ENCODE data around the gene URI1.
"Not testable (repeated sequence)": the region's sequence is repeated elsewhere in the genome, so short reads cannot be mapped to it uniquely, and the experiment has no call there.

URI1 gene

GRCh38 chr19:29942404-29943261, 594 bp downstream of the URI1 start:
- peak; percentile 43 to 66 for DNase-seq (ENCODE audit: low read depth in 2 of 2)

- no peak for DNase-seq (ENCODE audit: low read depth in 2 of 2)
Measured at GRCh38 chr19:29943615-29944014, 1.6 kb downstream of the URI1 start.

GRCh38 chr19:29944390-29945012, 2.5 kb downstream of the URI1 start:
- no peak for DNase-seq (ENCODE audit: low read depth in 2 of 2)

- no peak for DNase-seq (ENCODE audit: low read depth in 2 of 2)
Measured at GRCh38 chr19:29945017-29945416, 3.0 kb downstream of the URI1 start.

- no peak for DNase-seq (ENCODE audit: low read depth in 2 of 2)
Measured at GRCh38 chr19:29945433-29945832, 3.4 kb downstream of the URI1 start.

GRCh38 chr19:29946645-29947044, 4.6 kb downstream of the URI1 start:
- no peak for DNase-seq (ENCODE audit: low read depth in 2 of 2)

- no peak for DNase-seq (ENCODE audit: low read depth in 2 of 2)
Measured at GRCh38 chr19:29947871-29948270, 5.8 kb downstream of the URI1 start.

GRCh38 chr19:29948759-29949470, 6.9 kb downstream of the URI1 start:
- not testable (repeated sequence) for DNase-seq (ENCODE audit: low read depth in 2 of 2)

- no peak for DNase-seq (ENCODE audit: low read depth in 2 of 2)
Measured at GRCh38 chr19:29952177-29952576, 10.1 kb downstream of the URI1 start.

GRCh38 chr19:29952646-29953045, 10.6 kb downstream of the URI1 start:
- DNase-seq (ENCODE audit: low read depth in 2 of 2) = no peak

- DNase-seq (ENCODE audit: low read depth in 2 of 2) = no peak
Measured at GRCh38 chr19:29953352-29954247, 11.6 kb downstream of the URI1 start.

GRCh38 chr19:29956855-29957254, 14.8 kb downstream of the URI1 start:
- no peak for DNase-seq (ENCODE audit: low read depth in 2 of 2)

GRCh38 chr19:29961311-29961710, 19.3 kb downstream of the URI1 start:
- no peak for DNase-seq (ENCODE audit: low read depth in 2 of 2)

GRCh38 chr19:29962793-29963192, 20.8 kb downstream of the URI1 start:
- no peak for DNase-seq (ENCODE audit: low read depth in 2 of 2)

GRCh38 chr19:29963576-29963975, 21.5 kb downstream of the URI1 start:
- DNase-seq (ENCODE audit: low read depth in 2 of 2) = no peak

- DNase-seq (ENCODE audit: low read depth in 2 of 2) = no peak
Measured at GRCh38 chr19:29964171-29964570, 22.1 kb downstream of the URI1 start.

GRCh38 chr19:29965492-29965891, 23.5 kb downstream of the URI1 start:
- DNase-seq (ENCODE audit: low read depth in 2 of 2) = no peak

GRCh38 chr19:29966142-29966541, 24.1 kb downstream of the URI1 start:
- DNase-seq (ENCODE audit: low read depth in 2 of 2) = not testable (repeated sequence)

- DNase-seq (ENCODE audit: low read depth in 2 of 2) = no peak
Measured at GRCh38 chr19:29966588-29967249, 24.7 kb downstream of the URI1 start.

- no peak for DNase-seq (ENCODE audit: low read depth in 2 of 2)
Measured at GRCh38 chr19:29967623-29968022, 25.6 kb downstream of the URI1 start.

- no peak for DNase-seq (ENCODE audit: low read depth in 2 of 2)
Measured at GRCh38 chr19:29969891-29970290, 27.9 kb downstream of the URI1 start.

Data from stimulated activated CD4-positive, alpha-beta T cell treated with anti-CD3 and anti-CD28 coated beads, Interleukin-1b, Interleukin-23, amount 100 ng/mL, for 4 hours (primary cell).